ENCODE measurements around the gene ZNF766. TPM values are rescaled to one million over a fixed set of nuclear protein-coding genes. Genes with fewer than 3 reads are reported as not detected.

ZNF766 gene
- polyA plus RNA-seq, 1 donor (not counting 4 experiments of a cell fraction or from before 2014, with no cell fraction given) = 10.6 TPM

GRCh38 chr19:52231154-52231910, 38.1 kb upstream of the ZNF766 start:
- Histone ChIP-seq H2AFZ (ENCODE audit: control insufficient read depth, low read length) (no peak overlapping the region), H3K9me1 (ENCODE audit: control insufficient read depth, extremely low read depth, insufficient read depth, low read length) (no peaks in the 10 kb centered on the region), H3K9me3 (ENCODE audit: control insufficient read depth, low read depth, low read length) (no peaks in the 10 kb centered on the region), H3K36me3 (ENCODE audit: control insufficient read depth in 2 of 2, extremely low read depth in 1 of 2, insufficient read depth in 2 of 2, low read length in 2 of 2) (peaks cover 17 to 24% of the 10 kb centered on the region in 2 experiments), H3K4me1 (ENCODE audit: control insufficient read depth, extremely low read depth, insufficient read depth, low read length) (peaks cover 17% of the 10 kb centered on the region), H3K27ac (ENCODE audit: control insufficient read depth, insufficient read depth, low read length) (peak overlapping the region; percentile 74), H3K4me2 (ENCODE audit: control insufficient read depth, extremely low read depth, insufficient read depth, low read depth, low read length) (peak overlapping the region; percentile 1), H3K4me3 (ENCODE audit: control insufficient read depth in 2 of 3, extremely low read depth in 1 of 3, insufficient read depth in 2 of 3, low read depth in 1 of 3, low read length in 3 of 3) (no peak overlapping the region), H3K9ac (ENCODE audit: control insufficient read depth, extremely low read depth, insufficient read depth, low read length) (peak overlapping the region; percentile 44), H3K27me3 (ENCODE audit: control insufficient read depth, extremely low read depth, insufficient read depth, low read length) (no peaks in the 10 kb centered on the region), H3K79me2 (ENCODE audit: control insufficient read depth, insufficient read depth, low read length) (no peaks in the 10 kb centered on the region), H4K20me1 (ENCODE audit: control insufficient read depth, extremely low read depth, insufficient read depth, low read length) (peaks cover 3% of the 10 kb centered on the region)
- dilution Hi-C loops (cut with MboI; ENCODE audit: extremely low pct_ligation_motif_present, low sequenced_read_pairs) = no loop called here
- peak; percentile 80 for FAIRE-seq
- TF ChIP-seq CTCF (optimal IDR thresholded peaks at IDR 0.05 in 1 of 3, IDR thresholded peaks at IDR 0.05 in 1 of 3, conservative IDR thresholded peaks at IDR 0.05 in 1 of 3; ENCODE audit: extremely low read depth in 1 of 3, insufficient read depth in 2 of 3, low read length in 3 of 3) = no peak
- peak; percentile 26 for DNase-seq (ENCODE audit: low read depth, low spot score)

- TF ChIP-seq EZH2 (IDR thresholded peaks at IDR 0.05; ENCODE audit: low read length) = no peak
- TF ChIP-seq CTCF (optimal IDR thresholded peaks at IDR 0.05 in 1 of 3, IDR thresholded peaks at IDR 0.05 in 1 of 3, conservative IDR thresholded peaks at IDR 0.05 in 1 of 3; ENCODE audit: extremely low read depth in 1 of 3, insufficient read depth in 2 of 3, low read length in 3 of 3) = no peak
- no peaks in the 10 kb centered on the region for H3K79me2 ChIP-seq (ENCODE audit: control insufficient read depth, insufficient read depth, low read length)
- no peak overlapping the region for H3K4me2 ChIP-seq (ENCODE audit: control insufficient read depth, extremely low read depth, insufficient read depth, low read depth, low read length)
- H2AFZ ChIP-seq (ENCODE audit: control insufficient read depth, low read length) = no peak overlapping the region
- no peaks in the 10 kb centered on the region for H3K36me3 ChIP-seq (ENCODE audit: control insufficient read depth in 2 of 2, extremely low read depth in 1 of 2, insufficient read depth in 2 of 2, low read length in 2 of 2)
- no peaks in the 10 kb centered on the region for H3K9me3 ChIP-seq (ENCODE audit: control insufficient read depth, low read depth, low read length)
- no peak overlapping the region for H3K4me3 ChIP-seq (ENCODE audit: control insufficient read depth in 2 of 3, extremely low read depth in 1 of 3, insufficient read depth in 2 of 3, low read depth in 1 of 3, low read length in 3 of 3)
- peaks cover 3% of the 10 kb centered on the region for H4K20me1 ChIP-seq (ENCODE audit: control insufficient read depth, extremely low read depth, insufficient read depth, low read length)
- dilution Hi-C loops (cut with MboI; ENCODE audit: extremely low pct_ligation_motif_present, low sequenced_read_pairs) = no loop called here
- DNase-seq (ENCODE audit: low read depth, low spot score) (no peak), FAIRE-seq (no peak)
- no peaks in the 10 kb centered on the region for H3K9me1 ChIP-seq (ENCODE audit: control insufficient read depth, extremely low read depth, insufficient read depth, low read length)
- H3K27ac ChIP-seq (ENCODE audit: control insufficient read depth, insufficient read depth, low read length) = no peak overlapping the region
- H3K27me3 ChIP-seq (ENCODE audit: control insufficient read depth, extremely low read depth, insufficient read depth, low read length) = no peaks in the 10 kb centered on the region
- H3K4me1 ChIP-seq (ENCODE audit: control insufficient read depth, extremely low read depth, insufficient read depth, low read length) = peaks cover 17% of the 10 kb centered on the region
- no peak overlapping the region for H3K9ac ChIP-seq (ENCODE audit: control insufficient read depth, extremely low read depth, insufficient read depth, low read length)
Observed at GRCh38 chr19:52234406-52234805, 35.0 kb upstream of the ZNF766 start.

Data from keratinocyte (primary cell).